ENCODE data around the gene ANKAR. TPM values are rescaled to one million over a fixed set of nuclear protein-coding genes. Genes with fewer than 3 reads are reported as not detected.

The ANKAR gene
- total RNA-seq, 4 donors from 2014 or later, result 14.1 to 40.2 (median 24.2) TPM

GRCh38 chr2:189658306-189659212 is 15.9 kb upstream of the ANKAR start:
- TF ChIP-seq CTCF (IDR thresholded peaks at IDR 0.05) (no peak), POLR2A (IDR thresholded peaks at IDR 0.05) (no peak)
- Histone ChIP-seq H3K4me1 (peaks cover 7 to 27% of the 10 kb centered on the region in 2 donors), H3K4me3 (replicated peaks in 1 of 3) (no peak overlapping the region), H3K36me3 (no peaks in the 10 kb centered on the region), H3K9me3 (no peaks in the 10 kb centered on the region), H3K27ac (no peak overlapping the region), H3K27me3 (no peaks in the 10 kb centered on the region)
- intact Hi-C loops (cut with DNase I), result no loop called here
- 81 to 82% methylated on average over 7 of the region's 7 CpGs for WGBS, 2 donors
- DNase-seq, result no peak

GRCh38 chr2:189659734-189660133 is 14.7 kb upstream of the ANKAR start:
- no peaks in the 10 kb centered on the region for H3K9me3 ChIP-seq
- H3K27ac ChIP-seq, result no peak overlapping the region
- no peaks in the 10 kb centered on the region for H3K36me3 ChIP-seq
- no peaks in the 10 kb centered on the region for H3K27me3 ChIP-seq
- intact Hi-C loops (cut with DNase I), result loop anchor here (5.0 to 10.0 kb wide), 2 partner anchors 38 to 125 kb away; partner anchors contain the start of genes ORMDL1 and PMS1
- TF ChIP-seq CTCF (IDR thresholded peaks at IDR 0.05), result no peak
- no peak for DNase-seq
- H3K4me1 ChIP-seq, result peaks cover 7 to 21% of the 10 kb centered on the region in 2 donors
- no peak overlapping the region for H3K4me3 ChIP-seq (replicated peaks in 1 of 3)
- WGBS, 2 donors, result 69 to 75% methylated on average over 2 of the region's 2 CpGs

GRCh38 chr2:189660803-189661147 is 13.7 kb upstream of the ANKAR start:
- no peak overlapping the region for H3K4me3 ChIP-seq (replicated peaks in 1 of 3)
- no peaks in the 10 kb centered on the region for H3K36me3 ChIP-seq
- DNase-seq, result no peak
- intact Hi-C loops (cut with DNase I), result loop anchor here (5.0 to 10.0 kb wide), 2 partner anchors 37 to 124 kb away; partner anchors contain the start of genes ORMDL1 and PMS1
- 20 to 21% methylated on average over 4 of the region's 4 CpGs for WGBS, 2 donors
- H3K27me3 ChIP-seq, result no peaks in the 10 kb centered on the region
- H3K4me1 ChIP-seq, result peaks cover 7 to 17% of the 10 kb centered on the region in 2 donors
- no peak overlapping the region for H3K27ac ChIP-seq
- TF ChIP-seq CTCF (IDR thresholded peaks at IDR 0.05) (no peak), POLR2A (IDR thresholded peaks at IDR 0.05) (no peak)
- H3K9me3 ChIP-seq, result no peaks in the 10 kb centered on the region

- 1% methylated on average over 25 to 42 of the region's 46 CpGs for WGBS, 2 donors
- Histone ChIP-seq H3K4me1 (peaks cover 7 to 17% of the 10 kb centered on the region in 2 donors), H3K36me3 (peaks cover 0 to 4% of the 10 kb centered on the region in 2 donors), H3K27me3 (no peaks in the 10 kb centered on the region), H3K9me3 (no peaks in the 10 kb centered on the region), H3K4me3 (replicated peaks in 1 of 3) (peak within 1 kb of the TSS; percentile 51 to 76 (median 62)), H3K27ac (peak within 1 kb of the TSS; percentile 59 to 92 (median 82))
- intact Hi-C loops (cut with DNase I), result loop anchor here (5.0 to 10.0 kb wide), 2 partner anchors 36 to 123 kb away; partner anchors contain the start of genes ORMDL1 and PMS1
- DNase-seq, result peak; percentile 99
- TF ChIP-seq CTCF (IDR thresholded peaks at IDR 0.05) (peak; percentile 87 to 100 (median 96)), POLR2A (IDR thresholded peaks at IDR 0.05) (peak; percentile 33 to 96)
Observed at GRCh38 chr2:189661148-189661956, 13.1 kb upstream of the ANKAR start, which contains the start of gene ASNSD1. Gene ASNSD1 (plus strand): TSS chr2:189661459. CDS start chr2:189666133, 4,674 bp downstream.
